IMR-90 (cell line): ENCODE results near the gene TEX22. TPM values are rescaled to one million over a fixed set of nuclear protein-coding genes. Genes with fewer than 3 reads are reported as not detected.

Source experiments
- ATAC-seq: fragments of 200-7000 bp; cut with Tn5 transposase; 2 replicates; pipeline ENCODE4 v1.9.1; 2020; ENCODE audit warnings: low read depth, mild to moderate bottlenecking, moderate library complexity
- BruUV-seq: library from RNA; stranded (reverse); fragments of 400-500 nt; replicated peaks from 2 replicates; lab custom pipeline; 2021; lab: Mats Ljungman, UMichigan
- CTCF ChIA-PET: fragments of 300-600 bp; formaldehyde crosslinking; extraction: SDS; loops from one replicate; lab custom pipeline; 2021; ENCODE audit warnings: antibody characterized with exemption; lab: Yijun Ruan, JAX
- POLR2A ChIA-PET: fragments of 300-600 bp; sonication (Branson Sonifier 250); formaldehyde crosslinking; loops from one replicate; lab custom pipeline; 2022; ENCODE audit warnings: antibody characterized with exemption; ENCODE audit not compliant: unreplicated experiment; lab: Charles Lee
- DNase-seq: peaks from one replicate; pipeline ENCODE4 v3.0.0; 2013
- H2AFZ ChIP-seq: replicated peaks from 2 replicates; pipeline ENCODE3; 2013; ENCODE audit warnings: low read length, mild to moderate bottlenecking; ENCODE audit not compliant: poor library complexity
- H2AK5ac ChIP-seq: 2 replicates; pipeline ENCODE4 v1.6.1; 2013; ENCODE audit warnings: low read depth, low read length, inconsistent platforms
- H2AK9ac ChIP-seq: replicated peaks from 2 replicates; pipeline ENCODE3; 2013; ENCODE audit warnings: mild to moderate bottlenecking, low read depth, low read length, moderate library complexity; ENCODE audit not compliant: poor library complexity
- H2BK120ac ChIP-seq: 2 replicates; pipeline ENCODE4 v1.6.1; 2013; ENCODE audit warnings: low read depth, low read length, inconsistent platforms
- H2BK15ac ChIP-seq: 3 replicates; pipeline ENCODE4 v1.6.1; 2013; ENCODE audit warnings: low read depth, low read length, inconsistent platforms
- H2BK20ac ChIP-seq: 2 replicates; pipeline ENCODE4 v1.6.1; 2013; ENCODE audit warnings: low read depth, mild to moderate bottlenecking, inconsistent platforms, low read length, moderate library complexity
- H2BK5ac ChIP-seq: 2 replicates; pipeline ENCODE4 v1.6.1; 2013; ENCODE audit warnings: mild to moderate bottlenecking, low read depth, low read length, inconsistent platforms; ENCODE audit not compliant: poor library complexity, severe bottlenecking
- H3K14ac ChIP-seq: replicated peaks from 2 replicates; pipeline ENCODE4 v1.6.1; 2013; ENCODE audit warnings: low read depth, low read length, inconsistent platforms
- H3K18ac ChIP-seq: 2 replicates; pipeline ENCODE4 v1.6.1; 2013; ENCODE audit warnings: low read depth, low read length, control low read depth
- H3K23ac ChIP-seq: 2 replicates; pipeline ENCODE4 v1.6.1; 2013; ENCODE audit warnings: low read depth, low read length, inconsistent platforms
- H3K27ac ChIP-seq: 2 replicates; pipeline ENCODE4 v1.5.1; 2013; ENCODE audit warnings: mild to moderate bottlenecking, control low read depth, low read length; ENCODE audit not compliant: insufficient read depth
- H3K27me3 ChIP-seq: 2 replicates; pipeline ENCODE4 v1.6.1; 2013; ENCODE audit warnings: low read length; ENCODE audit not compliant: control insufficient read depth, insufficient read depth
- H3K36me3 ChIP-seq: 2 replicates; pipeline ENCODE4 v1.6.1; 2013; ENCODE audit warnings: low read length, mixed read lengths; ENCODE audit not compliant: control insufficient read depth, insufficient read depth
- H3K4ac ChIP-seq: 2 replicates; pipeline ENCODE4 v1.6.1; 2013; ENCODE audit warnings: low read depth, low read length, inconsistent platforms
- H3K4me1 ChIP-seq: 2 replicates; pipeline ENCODE4 v1.6.1; 2013; ENCODE audit warnings: low read length, mixed read lengths; ENCODE audit not compliant: control insufficient read depth, insufficient read depth
- H3K4me2 ChIP-seq: 2 replicates; pipeline ENCODE4 v1.6.1; 2013; ENCODE audit warnings: low read depth, mild to moderate bottlenecking, control low read depth, low read length, moderate library complexity
- H3K4me3 ChIP-seq: 2 replicates; pipeline ENCODE4 v1.5.1; 2013; ENCODE audit warnings: low read depth, mild to moderate bottlenecking, control low read depth, low read length, moderate library complexity; ENCODE audit not compliant: insufficient read depth
- H3K56ac ChIP-seq: 2 replicates; pipeline ENCODE4 v1.6.1; 2013; ENCODE audit warnings: low read length, inconsistent platforms; ENCODE audit not compliant: insufficient read depth; ENCODE audit errors: extremely low read depth
- H3K79me1 ChIP-seq, 2 experiments: 2 replicates each; pipeline ENCODE4 v1.6.1; 2013; ENCODE audit warnings: low read length in 2 of 2, inconsistent platforms in 1 of 2, low read depth in 1 of 2
- H3K9ac ChIP-seq: 2 replicates; pipeline ENCODE4 v1.6.1; 2013; ENCODE audit warnings: low read depth, low read length, control low read depth
- H3K9me1 ChIP-seq: 2 replicates; pipeline ENCODE4 v1.6.1; 2013; ENCODE audit warnings: low read length, inconsistent platforms; ENCODE audit not compliant: insufficient read depth
- H3K9me3 ChIP-seq: 2 replicates; pipeline ENCODE4 v1.6.1; 2013; ENCODE audit warnings: low read length; ENCODE audit not compliant: control insufficient read depth, insufficient read depth
- H4K20me1 ChIP-seq: 2 replicates; pipeline ENCODE4 v1.6.1; 2013; ENCODE audit warnings: low read length, inconsistent platforms; ENCODE audit not compliant: insufficient read depth
- H4K5ac ChIP-seq: 2 replicates; pipeline ENCODE4 v1.6.1; 2013; ENCODE audit warnings: mild to moderate bottlenecking, low read depth, low read length, control low read depth
- H4K8ac ChIP-seq, 2 experiments: 2 replicates each; pipeline ENCODE4 v1.6.1; 2013; ENCODE audit warnings: low read depth in 2 of 2, low read length in 2 of 2, control low read depth in 1 of 2, inconsistent platforms in 1 of 2
- H4K91ac ChIP-seq: 2 replicates; pipeline ENCODE4 v1.6.1; 2013; ENCODE audit warnings: low read depth, low read length, inconsistent platforms; ENCODE audit not compliant: insufficient read depth
- NFE2L2 ChIP-seq: fragments of 150-350 bp; IDR thresholded peaks from 2 replicates; pipeline ENCODE4 v1.6.1; 2016; ENCODE audit warnings: low read depth, mild to moderate bottlenecking, low read length
- POLR2A ChIP-seq: IDR thresholded peaks from 2 replicates; pipeline ENCODE4 v1.6.1; 2012; ENCODE audit warnings: mild to moderate bottlenecking, low read depth, low read length
- RCOR1 ChIP-seq: IDR thresholded peaks from 2 replicates; pipeline ENCODE4 v1.6.1; 2012; ENCODE audit warnings: mild to moderate bottlenecking, low read length, improper control_type of control experiment; ENCODE audit not compliant: insufficient replicate concordance
- SMC3 ChIP-seq: fragments of 150-350 bp; IDR thresholded peaks from 2 replicates; pipeline ENCODE4 v1.6.1; 2016; ENCODE audit warnings: low read depth, mild to moderate bottlenecking, antibody characterized with exemption, low read length, moderate library complexity
- WGBS, 2 experiments: methylation state at CpG; one replicate each; pipeline versions ENCODE4 v1.1.5 to v1.1.7; 2013; ENCODE audit warnings: missing lambda C conversion rate in 2 of 2; ENCODE audit not compliant: insufficient read length in 1 of 2; ENCODE audit errors: extremely low coverage in 2 of 2; 5-methylcytosine and 5-hydroxymethylcytosine counted together
- dilution Hi-C: fragments of 300-500 bp; cut with HindIII; formaldehyde crosslinking; loops from one replicate; pipeline ENCODE4 v1.14.3; 2018; ENCODE audit warnings: low sequenced_read_pairs; ENCODE audit not compliant: unreplicated experiment
- in situ Hi-C: fragments of 300-500 bp; cut with MboI; formaldehyde crosslinking; loops from 3 replicates; pipeline ENCODE4 v1.14.3; 2019; ENCODE audit warnings: low sequenced_read_pairs, inconsistent platforms, mixed read lengths
- intact Hi-C: fragments of 100-400 bp; cut with micrococcal nuclease; formaldehyde crosslinking; loops from 2 replicates; pipeline ENCODE4 v1.10.0; 2022
- polyA plus RNA-seq, 3 experiments: library from polyadenylated mRNA; depleted of rRNA; stranded (reverse); fragments of >200 nt; gene quantifications; 2 replicates each; pipeline ENCODE4 v1.2.3, GENCODE V29; 2012; ENCODE audit warnings: low replicate concordance in 1 of 3
- total RNA-seq: library from RNA; depleted of rRNA; stranded (reverse); fragments of >200 nt; gene quantifications from 2 replicates; pipeline ENCODE4 v1.2.3, GENCODE V29; 2012
- TF ChIP-seq, protein P1 (sequence below): conservative IDR thresholded peaks from 2 replicates; pipeline ENCODE4 v1.5.1; 2012; ENCODE audit warnings: mild to moderate bottlenecking, low read depth, low read length, improper control_type of control experiment
- TF ChIP-seq, protein P2 (sequence below): fragments of 150-350 bp; IDR thresholded peaks from 2 replicates; pipeline ENCODE4 v1.6.1; 2016; ENCODE audit warnings: low read depth, mild to moderate bottlenecking, low read length, moderate library complexity, borderline replicate concordance

Gene TEX22
- total and polyA plus RNA-seq, 2 of the 4 experiments (the other 2 are of a cell fraction), result 0.10 to 0.18 TPM

DNA sequence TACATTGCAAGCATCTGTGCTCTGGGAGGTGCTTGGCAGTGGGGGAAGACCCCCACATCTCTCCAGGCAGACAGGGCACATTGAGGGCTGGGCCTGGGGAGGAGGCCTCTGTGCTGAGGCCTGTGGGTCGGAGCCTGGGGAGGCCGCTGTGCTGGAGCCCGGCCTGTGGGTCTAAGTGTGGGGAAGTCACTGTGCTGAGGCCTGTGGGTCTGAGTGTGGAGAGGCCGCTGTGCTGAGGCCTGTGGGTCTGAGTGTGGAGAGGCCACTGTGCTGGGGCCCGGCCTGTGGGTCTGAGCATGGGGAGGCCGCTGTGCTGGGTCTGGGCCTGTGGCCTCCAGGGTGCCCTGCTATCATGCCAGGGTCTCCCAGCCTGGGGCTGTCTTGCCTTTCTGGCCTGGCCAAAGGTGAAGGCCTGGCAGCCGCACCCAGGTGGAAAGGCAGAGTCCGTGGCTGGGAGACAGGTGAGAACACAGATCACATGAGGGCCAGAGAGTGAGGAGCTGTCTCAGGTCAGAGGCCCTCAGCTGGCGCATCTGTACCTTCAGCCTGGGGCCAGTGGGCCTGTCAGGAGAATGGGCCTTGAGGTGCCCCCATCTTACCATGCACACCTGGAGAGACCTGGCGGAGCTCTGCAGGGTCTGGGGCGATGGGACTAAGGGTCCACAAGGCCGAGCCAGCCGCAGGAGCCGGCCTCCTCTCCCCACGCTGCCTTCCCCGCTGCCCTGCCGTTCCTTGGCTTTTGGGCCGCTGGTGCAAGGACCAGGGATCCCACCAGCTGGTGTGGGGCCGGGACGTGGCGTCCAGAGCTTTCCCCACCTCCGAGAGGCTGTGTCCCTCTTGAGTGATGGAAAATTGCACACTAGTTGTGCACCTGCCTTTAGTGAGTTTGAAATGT is 57.7 kb downstream of the TEX22 start:
- Histone ChIP-seq H3K4me2 (no peak overlapping the region), H3K36me3 (peaks cover 55% of the 10 kb centered on the region), H4K20me1 (no peaks in the 10 kb centered on the region; the same call in 1 of the 2 replicates), H2BK5ac (no peak overlapping the region), H2AK9ac (no peak overlapping the region), H3K18ac (no peak overlapping the region), H2BK15ac (no peak overlapping the region), H3K56ac (no peak overlapping the region), H2BK120ac (no peak overlapping the region), H4K91ac (no peak overlapping the region), H3K27me3 (no peaks in the 10 kb centered on the region), H3K9me1 (no peaks in the 10 kb centered on the region), H4K8ac (no peak overlapping the region), H3K9me3 (no peaks in the 10 kb centered on the region), H3K14ac (no peak overlapping the region), H2AFZ (no peak overlapping the region), H3K23ac (no peak overlapping the region), H4K5ac (no peak overlapping the region), H3K4me1 (no peaks in the 10 kb centered on the region), H3K79me1 (peaks cover 0 to 8% of the 10 kb centered on the region in 2 experiments; a peak in 1 of 4 replicates), H3K9ac (no peak overlapping the region), H2BK20ac (no peak overlapping the region), H3K4me3 (no peak overlapping the region), H2AK5ac (no peak overlapping the region), H3K27ac (no peak overlapping the region), H3K4ac (no peak overlapping the region)
- dilution Hi-C loops (no loop called here), intact Hi-C loops (no loop called here), in situ Hi-C loops (no loop called here)
- WGBS, 2 experiments, result 96% methylated on average over 13 of the region's 22 CpGs; no CpG with 5 or more reads in 1 of the 2 experiments
- TF ChIP-seq, protein P1, sequence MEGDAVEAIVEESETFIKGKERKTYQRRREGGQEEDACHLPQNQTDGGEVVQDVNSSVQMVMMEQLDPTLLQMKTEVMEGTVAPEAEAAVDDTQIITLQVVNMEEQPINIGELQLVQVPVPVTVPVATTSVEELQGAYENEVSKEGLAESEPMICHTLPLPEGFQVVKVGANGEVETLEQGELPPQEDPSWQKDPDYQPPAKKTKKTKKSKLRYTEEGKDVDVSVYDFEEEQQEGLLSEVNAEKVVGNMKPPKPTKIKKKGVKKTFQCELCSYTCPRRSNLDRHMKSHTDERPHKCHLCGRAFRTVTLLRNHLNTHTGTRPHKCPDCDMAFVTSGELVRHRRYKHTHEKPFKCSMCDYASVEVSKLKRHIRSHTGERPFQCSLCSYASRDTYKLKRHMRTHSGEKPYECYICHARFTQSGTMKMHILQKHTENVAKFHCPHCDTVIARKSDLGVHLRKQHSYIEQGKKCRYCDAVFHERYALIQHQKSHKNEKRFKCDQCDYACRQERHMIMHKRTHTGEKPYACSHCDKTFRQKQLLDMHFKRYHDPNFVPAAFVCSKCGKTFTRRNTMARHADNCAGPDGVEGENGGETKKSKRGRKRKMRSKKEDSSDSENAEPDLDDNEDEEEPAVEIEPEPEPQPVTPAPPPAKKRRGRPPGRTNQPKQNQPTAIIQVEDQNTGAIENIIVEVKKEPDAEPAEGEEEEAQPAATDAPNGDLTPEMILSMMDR, result no peak
- no peak for TF ChIP-seq POLR2A
- TF ChIP-seq, protein P2, sequence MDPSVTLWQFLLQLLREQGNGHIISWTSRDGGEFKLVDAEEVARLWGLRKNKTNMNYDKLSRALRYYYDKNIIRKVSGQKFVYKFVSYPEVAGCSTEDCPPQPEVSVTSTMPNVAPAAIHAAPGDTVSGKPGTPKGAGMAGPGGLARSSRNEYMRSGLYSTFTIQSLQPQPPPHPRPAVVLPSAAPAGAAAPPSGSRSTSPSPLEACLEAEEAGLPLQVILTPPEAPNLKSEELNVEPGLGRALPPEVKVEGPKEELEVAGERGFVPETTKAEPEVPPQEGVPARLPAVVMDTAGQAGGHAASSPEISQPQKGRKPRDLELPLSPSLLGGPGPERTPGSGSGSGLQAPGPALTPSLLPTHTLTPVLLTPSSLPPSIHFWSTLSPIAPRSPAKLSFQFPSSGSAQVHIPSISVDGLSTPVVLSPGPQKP, result no peak
- no peak for TF ChIP-seq NFE2L2
- TF ChIP-seq SMC3, result no peak
- no peak for TF ChIP-seq RCOR1
- ATAC-seq (no peak), DNase-seq (no peak)
- BruUV-seq, result no TSS peak
- ChIA-PET CTCF (no interaction called here), POLR2A (no interaction called here)
